HUES6 (cell line): Measurements from ENCODE around the gene SLC39A7.

Experiments used
- H3K27ac ChIP-seq: 2 replicates; pipeline ENCODE4 v1.7.0; 2013; ENCODE audit warnings: low read depth, mild to moderate bottlenecking, low read length, inconsistent platforms
- H3K27me3 ChIP-seq: 2 replicates; pipeline ENCODE4 v1.6.1; 2013; ENCODE audit warnings: low read length; ENCODE audit not compliant: control insufficient read depth, insufficient read depth
- H3K36me3 ChIP-seq: 2 replicates; pipeline ENCODE4 v1.6.1; 2013; ENCODE audit warnings: low read length; ENCODE audit not compliant: control insufficient read depth, insufficient read depth
- H3K4me1 ChIP-seq: 2 replicates; pipeline ENCODE4 v1.6.1; 2013; ENCODE audit warnings: low read length; ENCODE audit not compliant: control insufficient read depth, insufficient read depth
- H3K4me3 ChIP-seq: 2 replicates; pipeline ENCODE4 v1.5.1; 2013; ENCODE audit warnings: low read depth, low read length
- H3K9ac ChIP-seq: one replicate; pipeline ENCODE4 v1.6.1; 2013; ENCODE audit warnings: mild to moderate bottlenecking, low read length
- H3K9me3 ChIP-seq: 2 replicates; pipeline ENCODE4 v1.6.1; 2013; ENCODE audit warnings: low read depth, low read length; ENCODE audit not compliant: control insufficient read depth, insufficient read depth

The SLC39A7 gene

GRCh38 chr6:33181141-33181540 is 19.5 kb upstream of the SLC39A7 start:
- H3K4me1 ChIP-seq: no peaks in the 10 kb centered on the region
- no peak overlapping the region for H3K4me3 ChIP-seq
- H3K9me3 ChIP-seq: no peaks in the 10 kb centered on the region
- H3K36me3 ChIP-seq: no peaks in the 10 kb centered on the region
- no peak overlapping the region for H3K27ac ChIP-seq
- H3K9ac ChIP-seq: no peak overlapping the region
- H3K27me3 ChIP-seq: peaks cover 12% of the 10 kb centered on the region; the same call in 1 of the 2 replicates

- Histone ChIP-seq H3K9ac (no peak overlapping the region), H3K27ac (no peak overlapping the region), H3K36me3 (no peaks in the 10 kb centered on the region), H3K27me3 (peaks cover 31% of the 10 kb centered on the region), H3K4me1 (no peaks in the 10 kb centered on the region), H3K9me3 (no peaks in the 10 kb centered on the region), H3K4me3 (no peak overlapping the region)
Measured at GRCh38 chr6:33183071-33183683, 17.5 kb upstream of the SLC39A7 start.

- Histone ChIP-seq H3K27ac (no peak overlapping the region), H3K4me1 (no peaks in the 10 kb centered on the region), H3K27me3 (peaks cover 50% of the 10 kb centered on the region), H3K36me3 (no peaks in the 10 kb centered on the region), H3K9me3 (no peaks in the 10 kb centered on the region), H3K4me3 (no peak overlapping the region), H3K9ac (no peak overlapping the region)
Measured at GRCh38 chr6:33185190-33185589, 15.5 kb upstream of the SLC39A7 start.

- Histone ChIP-seq H3K36me3 (no peaks in the 10 kb centered on the region), H3K4me1 (no peaks in the 10 kb centered on the region), H3K9ac (no peak overlapping the region), H3K27me3 (peaks cover 55% of the 10 kb centered on the region), H3K4me3 (no peak overlapping the region), H3K27ac (no peak overlapping the region), H3K9me3 (no peaks in the 10 kb centered on the region)
Measured at GRCh38 chr6:33185654-33186187, 14.9 kb upstream of the SLC39A7 start.

- peaks cover 76% of the 10 kb centered on the region for H3K27me3 ChIP-seq
Measured at GRCh38 chr6:33187809-33188208, 12.9 kb upstream of the SLC39A7 start.

GRCh38 chr6:33189164-33189563 is 11.5 kb upstream of the SLC39A7 start:
- Histone ChIP-seq H3K4me1 (peaks cover 8% of the 10 kb centered on the region; the same call in 1 of the 2 replicates), H3K4me3 (no peak overlapping the region), H3K36me3 (peaks cover under 1% of the 10 kb centered on the region), H3K27ac (no peak overlapping the region), H3K27me3 (peaks cover 84% of the 10 kb centered on the region), H3K9me3 (no peaks in the 10 kb centered on the region), H3K9ac (no peak overlapping the region)

More at GRCh38 chr6:33187809-33188208, 12.9 kb upstream of the SLC39A7 start:
- peaks cover 8% of the 10 kb centered on the region; the same call in 1 of the 2 replicates for H3K4me1 ChIP-seq
- no peak overlapping the region for H3K27ac ChIP-seq
- no peaks in the 10 kb centered on the region for H3K36me3 ChIP-seq
- no peak overlapping the region for H3K9ac ChIP-seq
- H3K9me3 ChIP-seq: no peaks in the 10 kb centered on the region
- no peak overlapping the region for H3K4me3 ChIP-seq

- Histone ChIP-seq H3K4me1 (peaks cover 8% of the 10 kb centered on the region; the same call in 1 of the 2 replicates), H3K4me3 (no peak overlapping the region), H3K36me3 (peaks cover 7% of the 10 kb centered on the region), H3K27ac (no peak overlapping the region), H3K9ac (no peak overlapping the region), H3K9me3 (no peaks in the 10 kb centered on the region), H3K27me3 (peaks cover 77% of the 10 kb centered on the region)
Measured at GRCh38 chr6:33189625-33190448, 10.8 kb upstream of the SLC39A7 start.

- H3K27ac ChIP-seq: no peak overlapping the region
- H3K4me3 ChIP-seq: no peak overlapping the region
- H3K36me3 ChIP-seq: peaks cover 15% of the 10 kb centered on the region
- H3K4me1 ChIP-seq: peaks cover 8% of the 10 kb centered on the region; the same call in 1 of the 2 replicates
- H3K9me3 ChIP-seq: no peaks in the 10 kb centered on the region
- peaks cover 76% of the 10 kb centered on the region for H3K27me3 ChIP-seq
- H3K9ac ChIP-seq: no peak overlapping the region
Measured at GRCh38 chr6:33190504-33191107, 10.1 kb upstream of the SLC39A7 start.

- peaks cover 22% of the 10 kb centered on the region for H3K36me3 ChIP-seq
- peaks cover 8% of the 10 kb centered on the region; the same call in 1 of the 2 replicates for H3K4me1 ChIP-seq
- no peaks in the 10 kb centered on the region for H3K9me3 ChIP-seq
- H3K27ac ChIP-seq: no peak overlapping the region
- peaks cover 68% of the 10 kb centered on the region for H3K27me3 ChIP-seq
- H3K4me3 ChIP-seq: peak overlapping the region; percentile 61
- no peak overlapping the region for H3K9ac ChIP-seq
Measured at GRCh38 chr6:33191383-33192104, 9.1 kb upstream of the SLC39A7 start.

GRCh38 chr6:33192105-33192646 is 8.5 kb upstream of the SLC39A7 start, which contains the start of gene COL11A2:
Gene COL11A2, minus strand, starts transcription at chr6:33192467. Its CDS starts 227 bp downstream, at chr6:33192240.
- peaks cover 8% of the 10 kb centered on the region; the same call in 1 of the 2 replicates for H3K4me1 ChIP-seq
- no peaks in the 10 kb centered on the region for H3K9me3 ChIP-seq
- peak within 1 kb of the TSS; percentile 35 for H3K9ac ChIP-seq
- H3K27ac ChIP-seq: no peak within 1 kb of the TSS
- H3K4me3 ChIP-seq: peak within 1 kb of the TSS; percentile 70
- peaks cover 26% of the 10 kb centered on the region for H3K36me3 ChIP-seq
- H3K27me3 ChIP-seq: peaks cover 62% of the 10 kb centered on the region
